HepG2 (cell line): Measurements from ENCODE around the gene BUD23. TPM values are rescaled to one million over a fixed set of nuclear protein-coding genes. Genes with fewer than 3 reads are reported as not detected.

ENCODE experiments used
- CCDC6 ChIP-seq: sonication (generic); formaldehyde crosslinking; IDR thresholded peaks from 2 replicates; pipeline ENCODE4 v1.8.1; 2022; ENCODE audit warnings: mild to moderate bottlenecking, missing genetic modification reagents, moderate library complexity
- HOXA3 ChIP-seq: sonication (generic); formaldehyde crosslinking; IDR thresholded peaks from 2 replicates; pipeline ENCODE4 v1.5.0; 2020; ENCODE audit warnings: missing genetic modification reagents
- HOXA9 ChIP-seq: sonication (generic); formaldehyde crosslinking; IDR thresholded peaks from 2 replicates; pipeline ENCODE4 v1.8.1; 2022; ENCODE audit warnings: missing genetic modification reagents, mild to moderate bottlenecking, moderate library complexity, borderline replicate concordance
- LCORL ChIP-seq, 2 experiments: fragments of 450-650 bp in 1 of 2; sonication (generic) in 1 of 2; formaldehyde crosslinking in 1 of 2; IDR thresholded peaks; 2 replicates each; pipeline versions ENCODE4 v1.5.0 to v1.6.1; 2017 to 2020; ENCODE audit warnings: antibody characterized with exemption in 1 of 2, missing genetic modification reagents in 1 of 2
- MTERF4 ChIP-seq: sonication (generic); formaldehyde crosslinking; IDR thresholded peaks from 2 replicates; pipeline ENCODE4 v1.8.0; 2023; ENCODE audit warnings: mild to moderate bottlenecking, missing genetic modification reagents
- POLR2AphosphoS5 ChIP-seq: IDR thresholded peaks from 2 replicates; pipeline ENCODE4 v1.6.1; 2012; ENCODE audit warnings: low read depth, low read length
- PTBP1 ChIP-seq: fragments of 200-400 bp; formaldehyde crosslinking; IDR thresholded peaks from 2 replicates; pipeline ENCODE4 v1.6.1; 2018; ENCODE audit warnings: low read length, low read depth; ENCODE audit not compliant: poor library complexity, severe bottlenecking
- ZNF12 ChIP-seq: sonication (generic); formaldehyde crosslinking; IDR thresholded peaks from 2 replicates; pipeline ENCODE4 v1.5.0; 2020; ENCODE audit warnings: missing genetic modification reagents
- ZNF614 ChIP-seq: IDR thresholded peaks from 2 replicates; pipeline ENCODE4 v1.6.1; 2018; ENCODE audit warnings: missing biosample characterization, missing genetic modification reagents, inconsistent platforms, borderline replicate concordance
- ZNF777 ChIP-seq: sonication (generic); formaldehyde crosslinking; IDR thresholded peaks from 2 replicates; pipeline ENCODE4 v1.4.0; 2020; ENCODE audit warnings: missing genetic modification reagents
- polyA plus RNA-seq, 8 experiments: library from polyadenylated mRNA; depleted of rRNA in 3 of 8; stranded (reverse) in 7 of 8; unstranded in 1 of 8; fragments of >200 nt; fragmentation: Illumina TruSeq in 4 of 8; extraction: Trizol in 4 of 8; gene quantifications; 2 replicates each; pipeline versions ENCODE4 v1.2.1 to v1.2.3, GENCODE V29; 2011 to 2016; ENCODE audit warnings: low read depth in 4 of 8, missing spikeins in 1 of 8, mixed read lengths in 1 of 8; ENCODE audit not compliant: insufficient read depth in 1 of 8
- total RNA-seq, 5 experiments: library from RNA; depleted of rRNA; stranded (reverse); fragments of >200 nt; fragmentation: Illumina TruSeq; extraction: Trizol; gene quantifications; 2 replicates each; pipeline ENCODE4 v1.2.3, GENCODE V29; 2016; ENCODE audit warnings: low read depth in 1 of 5
- TF ChIP-seq, protein P1 (sequence below): sonication (generic); formaldehyde crosslinking; IDR thresholded peaks from 2 replicates; pipeline ENCODE4 v1.4.0; 2020; ENCODE audit warnings: missing genetic modification reagents, borderline replicate concordance
- TF ChIP-seq, protein P2 (sequence below): sonication (generic); formaldehyde crosslinking; IDR thresholded peaks from 2 replicates; pipeline ENCODE4 v1.5.0; 2020; ENCODE audit warnings: mild to moderate bottlenecking, missing genetic modification reagents
- TF ChIP-seq, protein P3 (sequence below): sonication (generic); formaldehyde crosslinking; IDR thresholded peaks from 2 replicates; pipeline ENCODE4 v1.4.0; 2020; ENCODE audit warnings: mild to moderate bottlenecking, missing genetic modification reagents
- TF ChIP-seq, protein P4 (sequence below): IDR thresholded peaks from 2 replicates; pipeline ENCODE4 v1.6.1; 2016; ENCODE audit warnings: missing genetic modification reagents, missing compliant biosample characterization
- TF ChIP-seq, protein P5 (sequence below): sonication (generic); formaldehyde crosslinking; IDR thresholded peaks from 2 replicates; pipeline ENCODE4 v1.4.0; 2020; ENCODE audit warnings: missing genetic modification reagents
- TF ChIP-seq, protein P6 (sequence below): IDR thresholded peaks from 2 replicates; pipeline ENCODE4 v1.6.1; 2016; ENCODE audit warnings: mild to moderate bottlenecking

The BUD23 gene
- total and polyA plus RNA-seq, 2 of the 13 experiments (the other 11 are each of a cell fraction or from before 2014, with no cell fraction given) = 47.5 to 54.5 TPM

- TF ChIP-seq MTERF4 (CRISPR knock-in tag) (no peak), LCORL (IDR thresholded peaks at IDR 0.05) (no peak), LCORL (CRISPR knock-in tag; IDR thresholded peaks at IDR 0.05) (peak; percentile 80), HOXA3 (CRISPR knock-in tag) (0 out of 2 replicates have a peak, but pooled peaks have one; percentile 39), POLR2AphosphoS5 (no peak), PTBP1 (no peak), ZNF777 (no peak), CCDC6 (CRISPR knock-in tag) (peak; percentile 29; the same call in 1 of the 2 replicates), ZNF12 (peak; percentile 59; the same call in 1 of the 2 replicates), ZNF614 (CRISPR knock-in tag) (0 out of 2 replicates have a peak, but pooled peaks have one; percentile 14), HOXA9 (no peak)
- TF ChIP-seq, protein P1, sequence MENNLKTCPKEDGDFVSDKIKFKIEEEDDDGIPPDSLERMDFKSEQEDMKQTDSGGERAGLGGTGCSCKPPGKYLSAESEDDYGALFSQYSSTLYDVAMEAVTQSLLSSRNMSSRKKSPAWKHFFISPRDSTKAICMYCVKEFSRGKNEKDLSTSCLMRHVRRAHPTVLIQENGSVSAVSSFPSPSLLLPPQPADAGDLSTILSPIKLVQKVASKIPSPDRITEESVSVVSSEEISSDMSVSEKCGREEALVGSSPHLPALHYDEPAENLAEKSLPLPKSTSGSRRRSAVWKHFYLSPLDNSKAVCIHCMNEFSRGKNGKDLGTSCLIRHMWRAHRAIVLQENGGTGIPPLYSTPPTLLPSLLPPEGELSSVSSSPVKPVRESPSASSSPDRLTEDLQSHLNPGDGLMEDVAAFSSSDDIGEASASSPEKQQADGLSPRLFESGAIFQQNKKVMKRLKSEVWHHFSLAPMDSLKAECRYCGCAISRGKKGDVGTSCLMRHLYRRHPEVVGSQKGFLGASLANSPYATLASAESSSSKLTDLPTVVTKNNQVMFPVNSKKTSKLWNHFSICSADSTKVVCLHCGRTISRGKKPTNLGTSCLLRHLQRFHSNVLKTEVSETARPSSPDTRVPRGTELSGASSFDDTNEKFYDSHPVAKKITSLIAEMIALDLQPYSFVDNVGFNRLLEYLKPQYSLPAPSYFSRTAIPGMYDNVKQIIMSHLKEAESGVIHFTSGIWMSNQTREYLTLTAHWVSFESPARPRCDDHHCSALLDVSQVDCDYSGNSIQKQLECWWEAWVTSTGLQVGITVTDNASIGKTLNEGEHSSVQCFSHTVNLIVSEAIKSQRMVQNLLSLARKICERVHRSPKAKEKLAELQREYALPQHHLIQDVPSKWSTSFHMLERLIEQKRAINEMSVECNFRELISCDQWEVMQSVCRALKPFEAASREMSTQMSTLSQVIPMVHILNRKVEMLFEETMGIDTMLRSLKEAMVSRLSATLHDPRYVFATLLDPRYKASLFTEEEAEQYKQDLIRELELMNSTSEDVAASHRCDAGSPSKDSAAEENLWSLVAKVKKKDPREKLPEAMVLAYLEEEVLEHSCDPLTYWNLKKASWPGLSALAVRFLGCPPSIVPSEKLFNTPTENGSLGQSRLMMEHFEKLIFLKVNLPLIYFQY (CRISPR knock-in tag) = peak; percentile 72
- TF ChIP-seq, protein P2, sequence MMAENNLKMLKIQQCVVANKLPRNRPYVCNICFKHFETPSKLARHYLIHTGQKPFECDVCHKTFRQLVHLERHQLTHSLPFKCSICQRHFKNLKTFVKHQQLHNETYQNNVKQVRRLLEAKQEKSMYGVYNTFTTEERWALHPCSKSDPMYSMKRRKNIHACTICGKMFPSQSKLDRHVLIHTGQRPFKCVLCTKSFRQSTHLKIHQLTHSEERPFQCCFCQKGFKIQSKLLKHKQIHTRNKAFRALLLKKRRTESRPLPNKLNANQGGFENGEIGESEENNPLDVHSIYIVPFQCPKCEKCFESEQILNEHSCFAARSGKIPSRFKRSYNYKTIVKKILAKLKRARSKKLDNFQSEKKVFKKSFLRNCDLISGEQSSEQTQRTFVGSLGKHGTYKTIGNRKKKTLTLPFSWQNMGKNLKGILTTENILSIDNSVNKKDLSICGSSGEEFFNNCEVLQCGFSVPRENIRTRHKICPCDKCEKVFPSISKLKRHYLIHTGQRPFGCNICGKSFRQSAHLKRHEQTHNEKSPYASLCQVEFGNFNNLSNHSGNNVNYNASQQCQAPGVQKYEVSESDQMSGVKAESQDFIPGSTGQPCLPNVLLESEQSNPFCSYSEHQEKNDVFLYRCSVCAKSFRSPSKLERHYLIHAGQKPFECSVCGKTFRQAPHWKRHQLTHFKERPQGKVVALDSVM (CRISPR knock-in tag) = peak; percentile 98
- TF ChIP-seq, protein P3, sequence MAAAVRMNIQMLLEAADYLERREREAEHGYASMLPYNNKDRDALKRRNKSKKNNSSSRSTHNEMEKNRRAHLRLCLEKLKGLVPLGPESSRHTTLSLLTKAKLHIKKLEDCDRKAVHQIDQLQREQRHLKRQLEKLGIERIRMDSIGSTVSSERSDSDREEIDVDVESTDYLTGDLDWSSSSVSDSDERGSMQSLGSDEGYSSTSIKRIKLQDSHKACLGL (CRISPR knock-in tag) = no peak
- TF ChIP-seq, protein P4, sequence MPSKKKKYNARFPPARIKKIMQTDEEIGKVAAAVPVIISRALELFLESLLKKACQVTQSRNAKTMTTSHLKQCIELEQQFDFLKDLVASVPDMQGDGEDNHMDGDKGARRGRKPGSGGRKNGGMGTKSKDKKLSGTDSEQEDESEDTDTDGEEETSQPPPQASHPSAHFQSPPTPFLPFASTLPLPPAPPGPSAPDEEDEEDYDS (CRISPR knock-in tag) = 0 out of 2 replicates have a peak, but pooled peaks have one; percentile 17
- TF ChIP-seq, protein P5, sequence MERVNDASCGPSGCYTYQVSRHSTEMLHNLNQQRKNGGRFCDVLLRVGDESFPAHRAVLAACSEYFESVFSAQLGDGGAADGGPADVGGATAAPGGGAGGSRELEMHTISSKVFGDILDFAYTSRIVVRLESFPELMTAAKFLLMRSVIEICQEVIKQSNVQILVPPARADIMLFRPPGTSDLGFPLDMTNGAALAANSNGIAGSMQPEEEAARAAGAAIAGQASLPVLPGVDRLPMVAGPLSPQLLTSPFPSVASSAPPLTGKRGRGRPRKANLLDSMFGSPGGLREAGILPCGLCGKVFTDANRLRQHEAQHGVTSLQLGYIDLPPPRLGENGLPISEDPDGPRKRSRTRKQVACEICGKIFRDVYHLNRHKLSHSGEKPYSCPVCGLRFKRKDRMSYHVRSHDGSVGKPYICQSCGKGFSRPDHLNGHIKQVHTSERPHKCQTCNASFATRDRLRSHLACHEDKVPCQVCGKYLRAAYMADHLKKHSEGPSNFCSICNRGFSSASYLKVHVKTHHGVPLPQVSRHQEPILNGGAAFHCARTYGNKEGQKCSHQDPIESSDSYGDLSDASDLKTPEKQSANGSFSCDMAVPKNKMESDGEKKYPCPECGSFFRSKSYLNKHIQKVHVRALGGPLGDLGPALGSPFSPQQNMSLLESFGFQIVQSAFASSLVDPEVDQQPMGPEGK = peak; percentile 94
- TF ChIP-seq, protein P6, sequence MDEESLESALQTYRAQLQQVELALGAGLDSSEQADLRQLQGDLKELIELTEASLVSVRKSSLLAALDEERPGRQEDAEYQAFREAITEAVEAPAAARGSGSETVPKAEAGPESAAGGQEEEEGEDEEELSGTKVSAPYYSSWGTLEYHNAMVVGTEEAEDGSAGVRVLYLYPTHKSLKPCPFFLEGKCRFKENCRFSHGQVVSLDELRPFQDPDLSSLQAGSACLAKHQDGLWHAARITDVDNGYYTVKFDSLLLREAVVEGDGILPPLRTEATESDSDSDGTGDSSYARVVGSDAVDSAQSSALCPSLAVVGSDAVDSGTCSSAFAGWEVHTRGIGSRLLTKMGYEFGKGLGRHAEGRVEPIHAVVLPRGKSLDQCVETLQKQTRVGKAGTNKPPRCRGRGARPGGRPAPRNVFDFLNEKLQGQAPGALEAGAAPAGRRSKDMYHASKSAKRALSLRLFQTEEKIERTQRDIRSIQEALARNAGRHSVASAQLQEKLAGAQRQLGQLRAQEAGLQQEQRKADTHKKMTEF (CRISPR knock-in tag) = peak; percentile 91
Observed at GRCh38 chr7:73715648-73716317, 32.4 kb downstream of the BUD23 start (continued).
